Measurements from ENCODE around the gene MAP3K21.
A peak's percentile ranks its signal among the peaks of the same experiment; 100 is the strongest.

MAP3K21 gene

DNA sequence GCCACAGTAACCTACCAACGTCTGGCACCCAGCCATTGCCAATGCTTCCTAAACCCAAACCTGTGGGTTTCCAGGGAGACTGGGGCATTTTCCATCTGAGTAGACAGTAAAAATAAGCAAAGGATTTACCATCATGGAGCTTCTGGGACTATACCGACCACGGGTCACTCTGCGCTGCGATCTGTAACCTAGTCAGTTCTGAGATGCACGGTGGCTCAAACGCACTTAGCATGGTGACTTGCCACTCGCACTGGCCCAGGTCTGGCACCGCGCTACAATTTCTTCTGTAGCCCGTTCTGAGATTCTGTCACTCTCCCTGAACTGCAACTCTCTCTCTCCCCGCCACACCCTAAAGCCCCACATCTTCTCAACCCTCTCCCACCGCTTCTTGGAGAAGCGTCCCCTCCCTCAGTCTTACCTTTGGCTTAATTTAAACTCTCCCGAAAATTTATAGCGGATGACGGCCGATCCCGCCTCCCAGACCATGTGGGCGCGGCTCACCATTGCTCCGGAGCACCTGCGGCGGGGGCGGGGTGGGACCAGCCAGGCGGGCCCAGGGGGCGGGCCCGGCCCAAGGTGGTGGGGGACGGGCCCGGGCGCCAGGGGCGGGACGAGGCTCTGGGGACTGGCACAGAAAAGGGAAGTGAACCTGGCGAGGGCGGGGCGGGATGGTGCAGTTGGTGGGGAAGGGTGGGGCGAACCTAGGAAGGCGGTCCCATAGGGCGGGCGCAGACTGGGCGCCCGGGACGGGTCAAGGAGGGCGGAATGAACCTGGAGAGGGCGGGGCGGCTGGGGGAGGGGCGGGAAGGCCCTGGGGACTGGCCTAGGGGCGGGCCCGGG is 493 bp upstream of the MAP3K21 start:
- peak; percentile 96 to 97 for DNase-seq

DNA sequence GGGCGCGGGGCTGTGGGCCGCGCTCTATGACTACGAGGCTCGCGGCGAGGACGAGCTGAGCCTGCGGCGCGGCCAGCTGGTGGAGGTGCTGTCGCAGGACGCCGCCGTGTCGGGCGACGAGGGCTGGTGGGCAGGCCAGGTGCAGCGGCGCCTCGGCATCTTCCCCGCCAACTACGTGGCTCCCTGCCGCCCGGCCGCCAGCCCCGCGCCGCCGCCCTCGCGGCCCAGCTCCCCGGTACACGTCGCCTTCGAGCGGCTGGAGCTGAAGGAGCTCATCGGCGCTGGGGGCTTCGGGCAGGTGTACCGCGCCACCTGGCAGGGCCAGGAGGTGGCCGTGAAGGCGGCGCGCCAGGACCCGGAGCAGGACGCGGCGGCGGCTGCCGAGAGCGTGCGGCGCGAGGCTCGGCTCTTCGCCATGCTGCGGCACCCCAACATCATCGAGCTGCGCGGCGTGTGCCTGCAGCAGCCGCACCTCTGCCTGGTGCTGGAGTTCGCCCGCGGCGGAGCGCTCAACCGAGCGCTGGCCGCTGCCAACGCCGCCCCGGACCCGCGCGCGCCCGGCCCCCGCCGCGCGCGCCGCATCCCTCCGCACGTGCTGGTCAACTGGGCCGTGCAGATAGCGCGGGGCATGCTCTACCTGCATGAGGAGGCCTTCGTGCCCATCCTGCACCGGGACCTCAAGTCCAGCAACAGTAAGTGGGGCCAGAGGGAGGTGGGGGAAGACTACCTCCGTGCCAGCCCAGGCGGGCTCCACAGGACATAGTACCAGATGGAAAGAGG is 808 bp downstream of the MAP3K21 start:
- peak; percentile 26 to 67 for DNase-seq

DNA sequence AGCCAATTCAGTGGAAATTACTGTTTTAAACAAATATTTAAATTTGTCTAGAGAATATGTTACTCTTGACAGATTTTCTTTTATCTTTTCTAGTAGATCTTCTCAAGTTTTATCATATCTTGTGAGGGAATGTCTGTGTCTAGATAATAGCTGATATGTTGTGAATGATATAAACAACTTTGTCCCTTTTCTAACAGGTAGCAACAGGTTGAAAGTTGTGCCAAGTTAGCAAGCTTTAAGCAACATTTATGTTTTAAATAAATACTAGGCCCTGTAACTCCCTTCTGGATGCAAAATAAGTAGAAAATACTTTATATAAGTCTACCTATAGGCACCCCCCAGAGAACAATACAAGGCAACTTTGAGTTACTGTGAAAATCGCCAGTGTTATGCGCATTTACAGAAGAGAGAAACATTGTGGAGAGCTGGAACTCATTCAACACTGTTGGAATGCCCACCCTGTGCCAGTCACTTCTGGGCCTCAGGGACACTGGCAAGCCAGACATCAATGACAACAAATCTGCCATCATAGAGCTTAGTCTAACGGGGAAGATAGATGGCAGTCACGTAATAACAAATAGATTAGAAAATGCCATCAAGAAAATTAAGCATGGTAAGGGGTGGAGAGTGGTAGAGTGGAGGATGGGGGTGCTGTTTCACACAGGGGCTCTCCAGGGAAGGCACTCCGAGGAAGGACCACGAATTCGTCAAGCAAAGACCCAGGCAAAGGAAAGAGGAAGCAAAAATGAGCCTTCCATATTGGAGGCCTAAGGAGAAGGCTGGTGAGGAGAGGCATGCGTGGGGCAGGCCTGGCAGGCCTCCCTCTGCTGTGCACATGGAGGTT is 4.4 kb downstream of the MAP3K21 start:
- no peak for DNase-seq

DNA sequence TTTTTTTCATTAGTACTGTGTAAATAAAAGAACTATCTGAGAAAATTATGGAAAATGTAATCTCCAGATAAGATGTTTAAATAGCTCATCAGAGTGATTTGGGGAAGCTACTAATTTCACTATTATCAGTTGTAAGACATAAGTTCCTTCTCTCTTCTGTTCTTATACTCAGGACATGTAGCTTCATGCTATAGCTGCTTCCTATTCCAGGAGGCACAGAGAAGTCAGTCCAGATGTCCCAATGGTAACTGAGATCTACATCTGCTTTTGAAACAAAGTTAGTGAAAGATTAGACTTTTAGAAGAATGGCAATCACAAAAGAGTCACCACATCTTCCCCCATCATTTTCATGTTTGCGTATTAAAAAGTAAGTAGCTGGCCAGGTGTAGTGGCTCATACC is 5.6 kb downstream of the MAP3K21 start:
- no peak for DNase-seq

DNA sequence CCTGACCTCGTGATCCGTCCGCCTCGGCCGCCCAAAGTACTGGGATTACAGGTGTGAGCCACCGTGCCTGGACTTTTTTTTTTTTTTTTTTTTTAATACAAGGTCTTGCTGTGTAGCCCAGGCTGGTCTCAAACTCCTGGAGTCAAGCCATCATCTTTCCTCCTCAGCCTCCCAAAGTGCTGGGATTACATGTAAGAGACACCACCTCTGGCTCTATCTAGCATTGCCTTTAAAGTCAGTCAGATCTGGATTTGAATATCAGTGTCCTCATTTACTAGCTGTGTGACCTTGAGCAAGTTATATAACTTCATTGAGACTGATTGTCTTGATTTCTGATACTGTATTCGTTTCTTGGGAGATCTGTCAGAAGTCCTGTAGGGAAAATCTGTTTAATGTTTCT is 6.6 kb downstream of the MAP3K21 start:
- DNase-seq, result no peak

DNA sequence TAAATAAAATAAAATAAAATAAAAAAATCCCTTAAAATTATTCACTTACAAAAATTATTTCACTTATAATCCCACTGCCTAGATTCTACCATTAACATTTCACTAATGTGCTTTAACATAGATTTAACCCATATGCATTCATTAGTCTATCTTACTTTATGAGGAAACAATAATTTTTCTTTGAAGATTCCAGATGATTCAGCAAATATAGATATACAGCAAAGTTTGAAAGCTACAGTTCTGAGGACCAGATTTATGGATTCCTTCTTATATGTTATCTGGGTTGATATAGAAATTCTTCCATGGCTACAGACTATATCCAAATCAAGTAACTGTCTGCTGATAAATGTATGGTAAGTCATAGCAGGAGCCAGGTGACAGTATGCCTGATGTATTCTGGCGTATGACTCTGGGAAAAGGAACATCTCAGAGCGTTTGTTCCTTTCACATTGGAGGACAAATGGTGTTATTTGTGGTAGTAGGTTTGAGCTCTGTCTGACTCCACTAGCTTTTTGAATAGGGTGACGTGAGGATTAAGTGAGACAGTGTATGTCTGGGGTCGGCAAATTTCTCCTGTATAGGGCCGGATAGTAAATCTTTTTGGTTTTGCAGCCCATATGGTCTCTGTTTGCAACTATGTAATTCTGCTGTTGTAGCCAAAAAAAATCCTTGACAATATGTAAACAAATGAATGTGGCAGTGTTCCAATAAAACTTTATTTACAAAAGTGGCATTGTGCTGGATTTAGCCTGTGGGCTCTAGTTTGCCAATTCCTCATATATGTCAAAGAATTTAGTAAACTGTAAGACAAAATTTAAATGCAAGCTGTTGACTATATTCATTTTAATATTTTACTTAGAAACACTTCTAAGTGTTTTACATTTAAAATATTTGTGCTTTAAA is 9.3 kb downstream of the MAP3K21 start:
- no peak for DNase-seq

DNA sequence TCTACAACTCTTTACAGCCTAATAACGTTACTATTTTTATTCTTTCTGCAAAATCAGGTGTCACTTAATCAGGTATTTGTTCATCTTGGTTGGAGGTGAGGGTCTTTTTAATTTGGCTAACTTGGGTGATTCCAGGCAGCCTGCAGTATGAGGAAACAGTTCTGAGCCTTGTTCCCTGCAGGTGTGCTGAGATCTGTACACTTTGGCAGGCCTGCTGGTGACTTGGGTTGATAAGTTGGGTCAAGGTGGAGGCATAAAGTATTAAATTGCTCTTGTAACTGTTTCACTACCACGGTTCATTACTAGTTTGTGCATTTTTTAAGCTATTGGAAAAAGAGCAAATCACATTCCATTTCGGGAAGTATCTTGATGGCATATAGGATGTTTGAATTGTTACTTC is 10.0 kb downstream of the MAP3K21 start:
- DNase-seq, result no peak

DNA sequence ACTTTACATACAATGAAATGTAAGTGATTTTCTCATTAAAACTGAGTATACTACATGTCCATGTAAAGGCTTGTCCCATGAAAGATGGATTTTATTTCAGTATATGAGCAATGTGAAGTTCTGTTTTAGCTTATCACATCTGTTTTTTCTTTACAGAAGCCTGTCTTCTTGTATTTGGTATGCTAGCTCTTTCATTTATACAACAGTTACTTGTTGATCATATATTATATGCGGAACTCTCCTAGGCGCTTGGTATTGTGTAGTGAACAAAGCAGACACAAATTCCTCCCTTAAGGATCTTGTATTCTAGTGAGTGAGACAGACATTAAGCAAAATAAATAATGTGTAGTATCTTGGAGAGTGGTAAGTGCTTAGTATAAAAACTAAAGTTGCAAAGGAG is 10.6 kb downstream of the MAP3K21 start:
- no peak for DNase-seq

DNA sequence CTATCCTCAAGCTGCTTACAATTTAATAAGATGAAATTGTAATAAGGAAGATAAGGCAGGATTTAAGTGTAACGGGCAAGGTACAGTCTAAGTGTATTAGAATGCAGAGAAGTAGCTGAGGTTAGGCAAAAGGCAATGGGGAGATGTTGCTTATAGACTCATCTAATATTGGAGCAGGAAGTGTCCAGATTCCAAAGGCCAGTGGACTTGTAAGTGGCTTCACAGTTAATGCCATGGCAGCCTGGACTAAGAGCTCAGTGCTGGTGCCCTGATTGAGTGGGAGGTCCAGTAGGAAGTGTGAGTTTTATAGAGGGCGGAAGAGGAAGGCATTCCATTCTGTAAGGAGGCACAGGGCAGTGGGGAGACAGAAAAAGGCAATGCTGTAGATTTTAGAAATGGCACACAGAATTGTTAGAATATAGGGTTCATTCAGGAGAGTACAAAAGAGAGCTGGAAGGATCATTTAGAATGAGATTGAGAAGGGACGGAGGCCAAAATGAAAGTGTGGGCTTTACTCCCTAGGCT is 12.6 kb downstream of the MAP3K21 start:
- DNase-seq, result no peak

DNA sequence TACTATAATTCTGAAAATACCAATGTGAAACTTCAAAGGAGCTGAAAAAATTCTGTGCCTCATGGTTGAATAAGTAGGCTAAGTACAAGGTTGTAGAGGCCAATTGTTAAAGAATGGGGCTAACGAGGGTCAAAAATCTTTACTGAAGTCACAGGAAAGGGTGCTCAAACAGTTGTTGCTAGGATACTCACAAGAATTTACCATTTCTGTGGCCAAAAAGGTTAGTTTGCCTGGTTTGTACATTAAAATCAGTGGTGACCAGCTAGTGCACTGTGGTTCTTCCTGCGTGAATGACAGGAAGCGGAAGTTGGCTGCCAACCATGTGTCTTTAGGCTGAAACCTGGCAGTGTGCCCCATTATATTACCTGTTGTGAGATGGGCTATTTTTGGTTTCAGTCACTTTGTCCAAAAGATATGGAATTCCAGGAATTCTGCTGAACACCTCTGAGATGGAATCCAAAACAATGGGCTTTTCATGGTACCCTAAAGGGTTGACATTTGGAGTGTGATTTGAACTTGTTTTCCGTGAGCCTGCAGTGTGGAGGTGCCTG is 13.5 kb downstream of the MAP3K21 start:
- DNase-seq, result peak; percentile 14 to 65

DNA sequence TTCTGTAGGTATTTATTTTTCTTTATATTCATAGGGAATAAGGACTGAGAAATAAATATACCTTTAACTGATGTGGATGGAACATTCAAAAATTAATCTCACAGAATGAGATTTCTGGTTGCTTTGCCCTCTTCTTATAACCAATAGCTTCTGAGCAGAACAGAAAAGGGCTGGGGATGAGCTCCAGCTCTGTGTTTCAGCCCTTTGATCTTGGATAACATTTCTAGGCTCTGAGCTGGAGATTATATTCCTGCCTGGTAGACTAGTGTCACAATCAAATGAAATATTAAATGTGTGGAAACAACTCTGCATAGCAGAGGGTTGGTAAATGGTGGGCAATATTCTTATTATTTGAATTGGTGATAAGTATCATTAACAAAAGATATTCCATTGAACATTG is 14.6 kb downstream of the MAP3K21 start:
- DNase-seq, result no peak

DNA sequence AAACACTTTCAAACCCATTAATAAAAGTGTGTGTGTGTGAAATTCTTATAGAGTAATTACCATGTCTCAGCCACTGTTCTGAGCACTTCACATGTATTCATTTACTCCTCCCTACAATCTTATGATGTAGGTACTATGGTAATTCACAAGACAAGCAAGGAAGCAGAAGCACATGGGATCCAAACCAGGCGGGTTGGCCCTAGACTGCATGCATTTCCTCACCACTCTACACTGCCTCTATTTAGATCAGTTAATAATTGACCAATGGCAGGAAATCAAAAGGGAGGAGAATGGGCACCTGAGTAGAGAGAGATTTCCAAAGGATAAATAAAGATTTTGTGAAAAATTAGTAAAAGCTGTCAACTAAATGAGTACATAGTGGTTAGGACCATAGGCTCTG is 15.7 kb downstream of the MAP3K21 start:
- DNase-seq, result no peak

DNA sequence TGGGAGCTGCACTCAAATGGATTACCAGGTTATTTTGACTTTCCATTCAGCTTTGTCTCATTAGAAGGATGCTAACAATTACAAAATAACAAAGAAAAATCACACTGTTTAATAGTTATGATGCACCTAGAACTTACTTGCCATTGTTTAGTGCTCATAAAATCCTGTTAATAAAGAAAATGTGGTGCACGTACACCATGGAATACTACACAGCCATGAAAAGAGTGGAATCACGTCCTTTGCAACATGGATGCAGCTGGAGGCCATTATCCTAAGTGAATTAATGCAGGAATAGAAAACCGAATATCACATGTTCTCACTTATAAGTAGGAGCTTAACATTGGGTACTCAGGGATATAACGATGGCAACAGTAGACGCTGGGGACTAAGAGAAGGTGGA is 19.8 kb downstream of the MAP3K21 start:
- no peak for DNase-seq

DNA sequence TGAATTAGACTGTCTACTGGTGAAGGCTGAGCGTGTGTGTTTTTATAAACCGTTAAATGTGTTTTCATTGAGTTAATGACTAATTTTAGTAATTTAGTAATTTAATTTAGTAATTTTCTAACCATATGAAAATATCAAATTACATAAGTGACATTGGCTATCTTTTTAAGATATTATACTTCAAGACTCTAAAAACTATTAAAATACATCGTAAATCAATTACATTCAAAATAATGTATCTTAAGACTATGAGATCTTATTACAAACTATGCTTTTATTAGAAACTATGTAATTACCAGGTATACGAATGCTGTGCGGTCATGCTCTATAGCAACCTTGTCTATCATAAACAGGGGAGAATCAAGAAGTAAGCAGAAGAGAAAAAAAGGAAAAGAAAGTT is 21.6 kb downstream of the MAP3K21 start:
- DNase-seq, result no peak

DNA sequence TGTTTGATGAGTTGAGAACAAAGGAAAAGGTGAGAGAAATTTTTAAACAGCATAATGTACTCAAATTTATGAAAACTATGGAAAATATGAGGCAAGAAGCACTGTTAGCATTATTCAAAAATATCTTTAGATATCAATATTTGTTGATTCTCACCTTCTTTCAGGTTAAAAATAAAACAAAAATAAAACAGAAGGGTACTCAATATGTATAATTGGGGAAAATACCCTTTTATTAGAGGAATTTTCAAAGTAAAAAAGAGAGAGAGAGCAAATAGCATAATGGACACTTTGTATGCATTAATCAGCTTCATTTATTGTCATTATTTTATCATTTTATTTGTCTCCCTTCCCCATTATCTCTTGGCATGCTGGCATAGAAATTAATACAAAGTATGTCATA is 27.5 kb downstream of the MAP3K21 start:
- DNase-seq, result no peak

DNA sequence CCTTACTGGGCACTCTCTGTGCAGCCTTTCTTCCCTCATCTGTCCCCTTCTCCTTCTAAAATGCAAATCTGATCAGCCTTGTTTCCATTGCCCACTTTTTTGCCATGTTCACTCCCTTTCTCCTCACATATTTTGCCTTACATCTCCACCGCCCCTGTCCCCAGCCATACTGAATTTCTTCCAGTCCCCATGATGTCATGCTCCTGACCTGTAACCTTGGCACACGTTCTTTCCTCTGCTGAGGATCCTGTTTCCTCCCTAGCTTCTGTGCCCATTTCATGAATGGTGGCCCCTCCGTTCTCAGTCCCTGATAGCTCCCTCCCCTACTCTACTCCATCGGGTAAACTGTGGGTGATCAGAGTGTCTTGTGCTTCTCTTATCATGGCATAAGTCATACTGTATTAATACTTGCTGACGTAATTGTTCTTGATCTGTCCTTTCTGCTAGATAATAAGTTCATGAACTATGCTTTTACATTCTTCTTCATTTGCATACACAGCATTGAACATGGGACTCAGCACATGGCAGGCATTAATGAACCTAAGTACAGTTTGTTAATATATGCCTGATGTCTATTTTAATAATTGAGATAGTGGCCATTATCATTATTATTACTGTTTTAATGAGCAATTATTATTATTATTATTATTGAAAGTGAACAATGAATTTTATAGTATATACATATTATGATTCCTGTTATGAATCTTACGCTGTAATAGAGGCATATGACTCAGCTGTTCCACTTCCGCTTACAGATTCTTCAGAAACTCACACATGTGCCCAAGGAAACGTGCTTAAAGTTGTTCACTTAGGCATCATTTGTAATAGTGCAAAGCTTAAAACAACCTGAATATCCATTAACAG is 28.5 kb downstream of the MAP3K21 start:
- DNase-seq, result no peak

DNA sequence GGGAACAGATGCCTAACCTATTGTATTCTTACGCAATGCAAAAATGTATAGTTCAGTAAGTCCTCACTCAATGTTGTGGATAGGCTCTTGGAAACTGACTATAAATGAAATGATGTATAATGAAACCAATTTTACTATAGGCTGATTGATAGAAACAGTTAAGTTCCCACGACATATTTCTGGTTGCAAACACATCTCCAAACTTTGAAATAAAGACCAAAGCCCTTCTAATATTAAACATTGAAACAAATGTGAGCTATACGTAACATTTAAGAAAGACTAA is 29.1 kb downstream of the MAP3K21 start:
- no peak for DNase-seq

DNA sequence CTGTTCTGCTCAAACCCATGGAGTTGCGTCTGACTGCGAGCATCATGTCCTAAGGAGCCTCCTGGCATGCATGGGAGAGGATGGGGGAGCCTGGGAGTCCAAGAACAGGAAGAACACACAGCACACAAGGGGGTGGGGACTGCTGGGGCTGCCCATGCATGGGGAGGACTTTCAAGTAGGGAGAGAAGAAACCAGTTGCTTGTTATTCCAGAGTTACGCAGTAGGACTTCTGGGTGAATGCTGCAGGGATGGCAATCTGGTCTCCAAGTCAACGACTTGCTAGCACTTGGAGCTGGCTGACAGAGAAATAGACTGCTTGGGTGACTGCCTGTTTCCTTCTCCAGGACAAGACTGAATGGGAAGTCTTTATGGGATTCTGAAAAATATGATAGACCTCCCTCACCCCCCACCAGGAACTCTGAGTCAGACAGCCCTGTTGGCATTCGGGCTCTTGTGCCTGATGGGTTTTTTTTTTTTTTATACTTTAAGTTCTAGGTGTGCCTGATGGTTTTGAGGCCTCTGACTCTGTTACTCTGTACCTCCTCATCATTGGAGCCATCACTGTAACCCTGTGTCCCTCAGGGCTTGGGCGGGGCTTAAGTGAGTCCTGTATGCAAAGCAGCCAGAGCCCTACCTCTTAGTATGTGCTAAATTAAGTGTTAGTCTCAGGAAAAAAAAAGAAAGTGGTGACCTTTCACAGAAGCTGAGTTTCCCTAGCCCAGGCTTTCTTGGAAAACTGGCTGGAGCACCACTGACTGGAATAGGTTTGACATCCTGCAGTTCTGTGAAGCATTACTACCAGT is 30.3 kb downstream of the MAP3K21 start:
- no peak for DNase-seq

DNA sequence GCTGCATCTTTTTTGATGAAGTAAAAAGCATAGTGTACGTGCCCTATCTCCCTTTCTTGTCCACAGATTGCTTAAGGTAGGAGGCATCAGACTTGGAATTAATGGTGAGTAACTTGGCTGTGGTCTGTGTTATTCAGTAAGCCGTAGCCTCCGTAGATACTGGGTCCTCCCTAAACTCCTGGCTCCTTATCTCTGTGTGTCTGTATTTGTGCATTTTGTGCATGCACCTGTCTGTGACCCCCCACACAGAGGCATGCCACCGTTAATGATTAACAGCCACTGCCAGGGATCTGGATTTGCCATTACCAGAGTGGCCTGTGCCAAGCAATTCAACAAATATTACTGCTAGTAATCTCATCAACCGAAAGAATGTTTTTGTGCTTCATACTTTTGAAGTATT is 31.9 kb downstream of the MAP3K21 start:
- DNase-seq, result no peak

DNA sequence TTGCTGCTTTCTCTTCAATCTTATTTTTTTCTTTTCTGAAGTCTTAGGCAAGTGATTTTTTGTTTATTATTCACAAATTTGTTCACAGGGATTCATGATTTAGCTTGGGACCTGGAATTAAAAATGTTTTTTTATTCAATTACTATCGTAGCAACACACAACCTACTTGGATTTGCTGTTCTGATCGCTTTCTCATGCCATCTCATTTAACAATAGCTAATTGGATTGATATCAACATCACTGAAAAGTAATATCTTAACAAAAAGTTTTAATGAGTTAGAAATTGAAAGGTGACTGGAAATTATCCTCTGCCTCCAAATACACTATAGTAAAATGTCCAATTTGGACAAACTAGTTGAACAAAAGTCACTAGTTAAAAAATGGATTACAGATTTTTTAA is 32.4 kb downstream of the MAP3K21 start:
- no peak for DNase-seq
